Measurements from ENCODE around the gene CAPN10. TPM values are rescaled to one million over a fixed set of nuclear protein-coding genes. Genes with fewer than 3 reads are reported as not detected.

Gene CAPN10
- total RNA-seq, 1 donor from 2014 or later, result 24.9 TPM

GRCh38 chr2:240577281-240578109 is 9.0 kb upstream of the CAPN10 start:
- peaks cover 14% of the 10 kb centered on the region for H3K79me2 ChIP-seq (ENCODE audit: insufficient read depth, low read length)
- H3K9me3 ChIP-seq (ENCODE audit: insufficient read depth, low read depth, low read length), result no peaks in the 10 kb centered on the region
- Mint-ChIP-seq H3K36me3 (ENCODE audit: low read depth, unreplicated experiment) (peaks cover 5% of the 10 kb centered on the region), H3K9me3 (ENCODE audit: unreplicated experiment) (no peaks in the 10 kb centered on the region), H3K27me3 (ENCODE audit: low read depth, unreplicated experiment) (no peaks in the 10 kb centered on the region), H3K4me1 (ENCODE audit: low read depth, unreplicated experiment) (peaks cover 16% of the 10 kb centered on the region), H3K4me3 (ENCODE audit: unreplicated experiment) (no peak overlapping the region), H3K27ac (ENCODE audit: unreplicated experiment) (no peak overlapping the region)
- H4K20me1 ChIP-seq (ENCODE audit: insufficient read depth, low read length), result peaks cover 34% of the 10 kb centered on the region
- no peak overlapping the region for H3K27ac ChIP-seq (ENCODE audit: low read depth, low read length)
- H3K9ac ChIP-seq (ENCODE audit: low read length), result no peak overlapping the region
- H3K4me2 ChIP-seq (ENCODE audit: low read length), result no peak overlapping the region
- H3K4me3 ChIP-seq (ENCODE audit: insufficient read depth, low read depth, low read length), result no peak overlapping the region
- no peak overlapping the region for H2AFZ ChIP-seq (ENCODE audit: low read depth, low read length)
- H3K36me3 ChIP-seq (ENCODE audit: insufficient read depth, low read length), result no peaks in the 10 kb centered on the region
- FAIRE-seq, result no peak
- no peaks in the 10 kb centered on the region for H3K27me3 ChIP-seq (ENCODE audit: insufficient read depth, low read length)
- peaks cover 12% of the 10 kb centered on the region for H3K4me1 ChIP-seq (ENCODE audit: insufficient read depth, low read length)
- DNase-seq (ENCODE audit: low read depth), result no peak
- TF ChIP-seq CTCF (IDR thresholded peaks at IDR 0.05; ENCODE audit: insufficient read depth, low read depth, low read length) (no peak), EZH2 (IDR thresholded peaks at IDR 0.05; ENCODE audit: insufficient read depth, low read length) (no peak)

GRCh38 chr2:240578110-240578450 is 8.5 kb upstream of the CAPN10 start:
- H3K36me3 Mint-ChIP-seq (ENCODE audit: low read depth, unreplicated experiment), result peaks cover 5% of the 10 kb centered on the region
- Histone ChIP-seq H3K4me2 (ENCODE audit: low read length) (no peak overlapping the region), H3K9ac (ENCODE audit: low read length) (no peak overlapping the region), H2AFZ (ENCODE audit: low read depth, low read length) (no peak overlapping the region), H3K27ac (ENCODE audit: low read depth, low read length) (no peak overlapping the region), H3K9me3 (ENCODE audit: insufficient read depth, low read depth, low read length) (no peaks in the 10 kb centered on the region), H3K4me3 (ENCODE audit: insufficient read depth, low read depth, low read length) (no peak overlapping the region), H3K27me3 (ENCODE audit: insufficient read depth, low read length) (no peaks in the 10 kb centered on the region), H3K36me3 (ENCODE audit: insufficient read depth, low read length) (no peaks in the 10 kb centered on the region), H3K4me1 (ENCODE audit: insufficient read depth, low read length) (peaks cover 15% of the 10 kb centered on the region), H3K79me2 (ENCODE audit: insufficient read depth, low read length) (peaks cover 18% of the 10 kb centered on the region), H4K20me1 (ENCODE audit: insufficient read depth, low read length) (peaks cover 37% of the 10 kb centered on the region)
- H3K4me1 Mint-ChIP-seq (ENCODE audit: low read depth, unreplicated experiment), result peaks cover 22% of the 10 kb centered on the region
- DNase-seq (ENCODE audit: low read depth), result no peak
- no peak overlapping the region for H3K27ac Mint-ChIP-seq (ENCODE audit: unreplicated experiment)
- FAIRE-seq, result no peak
- H3K4me3 Mint-ChIP-seq (ENCODE audit: unreplicated experiment), result no peak overlapping the region
- H3K9me3 Mint-ChIP-seq (ENCODE audit: unreplicated experiment), result no peaks in the 10 kb centered on the region
- TF ChIP-seq CTCF (IDR thresholded peaks at IDR 0.05; ENCODE audit: insufficient read depth, low read depth, low read length), result no peak
- TF ChIP-seq EZH2 (IDR thresholded peaks at IDR 0.05; ENCODE audit: insufficient read depth, low read length), result no peak
- no peaks in the 10 kb centered on the region for H3K27me3 Mint-ChIP-seq (ENCODE audit: low read depth, unreplicated experiment)

GRCh38 chr2:240578488-240578887 is 8.0 kb upstream of the CAPN10 start:
- peaks cover 21% of the 10 kb centered on the region for H3K79me2 ChIP-seq (ENCODE audit: insufficient read depth, low read length)
- no peaks in the 10 kb centered on the region for H3K36me3 ChIP-seq (ENCODE audit: insufficient read depth, low read length)
- Mint-ChIP-seq H3K27ac (ENCODE audit: unreplicated experiment) (no peak overlapping the region), H3K4me1 (ENCODE audit: low read depth, unreplicated experiment) (peaks cover 22% of the 10 kb centered on the region), H3K4me3 (ENCODE audit: unreplicated experiment) (no peak overlapping the region), H3K9me3 (ENCODE audit: unreplicated experiment) (no peaks in the 10 kb centered on the region), H3K27me3 (ENCODE audit: low read depth, unreplicated experiment) (no peaks in the 10 kb centered on the region), H3K36me3 (ENCODE audit: low read depth, unreplicated experiment) (peaks cover 5% of the 10 kb centered on the region)
- DNase-seq (ENCODE audit: low read depth), result no peak
- H4K20me1 ChIP-seq (ENCODE audit: insufficient read depth, low read length), result peaks cover 41% of the 10 kb centered on the region
- no peak overlapping the region for H3K4me3 ChIP-seq (ENCODE audit: insufficient read depth, low read depth, low read length)
- H3K4me2 ChIP-seq (ENCODE audit: low read length), result no peak overlapping the region
- FAIRE-seq, result no peak
- no peak overlapping the region for H3K9ac ChIP-seq (ENCODE audit: low read length)
- H3K27me3 ChIP-seq (ENCODE audit: insufficient read depth, low read length), result no peaks in the 10 kb centered on the region
- H2AFZ ChIP-seq (ENCODE audit: low read depth, low read length), result no peak overlapping the region
- no peak overlapping the region for H3K27ac ChIP-seq (ENCODE audit: low read depth, low read length)
- peaks cover 18% of the 10 kb centered on the region for H3K4me1 ChIP-seq (ENCODE audit: insufficient read depth, low read length)
- H3K9me3 ChIP-seq (ENCODE audit: insufficient read depth, low read depth, low read length), result no peaks in the 10 kb centered on the region
- no peak for TF ChIP-seq CTCF (IDR thresholded peaks at IDR 0.05; ENCODE audit: insufficient read depth, low read depth, low read length)
- no peak for TF ChIP-seq EZH2 (IDR thresholded peaks at IDR 0.05; ENCODE audit: insufficient read depth, low read length)
